ENCODE data around the gene PTPRU.

DNA sequence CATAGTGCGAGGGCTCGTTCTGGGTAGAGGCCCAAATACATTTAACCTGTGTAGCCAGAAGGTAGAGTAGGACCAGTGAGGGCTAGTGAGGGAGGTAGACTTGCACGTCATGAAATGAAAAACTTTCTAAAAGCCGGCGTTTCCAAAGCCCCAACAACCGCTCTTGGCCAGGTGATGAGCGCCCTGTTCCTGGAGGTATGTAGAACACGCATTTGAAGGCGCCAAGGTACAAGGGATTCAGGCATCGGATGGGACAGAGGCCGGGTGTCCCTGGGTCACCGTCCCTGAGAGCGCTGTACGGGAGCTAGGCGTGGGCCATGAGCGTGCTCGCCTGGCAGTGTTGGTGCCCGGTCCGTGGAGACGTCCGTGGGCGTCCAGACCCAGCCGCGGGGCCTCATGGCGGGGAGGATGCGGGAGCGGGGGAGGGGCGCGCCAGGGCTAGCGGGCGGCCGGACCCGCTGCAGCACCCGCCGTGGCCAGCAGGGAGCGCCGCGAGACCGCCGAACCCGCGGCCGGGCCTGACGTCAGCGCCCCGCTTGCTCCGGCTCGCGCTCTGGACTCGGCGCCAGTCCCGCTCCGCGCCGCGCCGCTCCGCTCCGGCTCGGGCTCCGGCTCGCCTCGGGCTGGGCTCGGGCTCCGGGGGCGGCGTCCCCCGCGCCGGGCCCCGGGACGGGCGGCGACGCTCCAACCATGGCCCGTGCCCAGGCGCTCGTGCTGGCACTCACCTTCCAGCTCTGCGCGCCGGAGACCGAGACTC lies at the start of gene PTPRU:
- TF ChIP-seq SUZ12 (IDR thresholded peaks at IDR 0.05) (no peak), FOXA1 (IDR thresholded peaks at IDR 0.05) (no peak), BHLHE40 (IDR thresholded peaks at IDR 0.05; ENCODE audit: borderline replicate concordance) (no peak), ELF4 (IDR thresholded peaks at IDR 0.05) (no peak), TARDBP (IDR thresholded peaks at IDR 0.05) (no peak), L3MBTL2 (conservative IDR thresholded peaks at IDR 0.05) (no peak; the same call in 1 of the 2 replicates), ARNT (IDR thresholded peaks at IDR 0.05) (peak; percentile 84), FOXM1 (IDR thresholded peaks at IDR 0.05; ENCODE audit: borderline replicate concordance) (peak; percentile 77), SP1 (IDR thresholded peaks at IDR 0.05) (no peak)
- TF ChIP-seq, protein P1, sequence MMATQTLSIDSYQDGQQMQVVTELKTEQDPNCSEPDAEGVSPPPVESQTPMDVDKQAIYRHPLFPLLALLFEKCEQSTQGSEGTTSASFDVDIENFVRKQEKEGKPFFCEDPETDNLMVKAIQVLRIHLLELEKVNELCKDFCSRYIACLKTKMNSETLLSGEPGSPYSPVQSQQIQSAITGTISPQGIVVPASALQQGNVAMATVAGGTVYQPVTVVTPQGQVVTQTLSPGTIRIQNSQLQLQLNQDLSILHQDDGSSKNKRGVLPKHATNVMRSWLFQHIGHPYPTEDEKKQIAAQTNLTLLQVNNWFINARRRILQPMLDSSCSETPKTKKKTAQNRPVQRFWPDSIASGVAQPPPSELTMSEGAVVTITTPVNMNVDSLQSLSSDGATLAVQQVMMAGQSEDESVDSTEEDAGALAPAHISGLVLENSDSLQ (IDR thresholded peaks at IDR 0.05): no peak

All from HEK293T (cell line).